ENCODE measurements around the gene C1orf35. TPM values are rescaled to one million over a fixed set of nuclear protein-coding genes. Genes with fewer than 3 reads are reported as not detected.

The C1orf35 gene
- total and polyA plus RNA-seq, 2 experiments from 2014 or later: 36.2 to 43.7 TPM

- no peak overlapping the region for H3K4me3 ChIP-seq
- TF ChIP-seq CTCF (IDR thresholded peaks at IDR 0.05; ENCODE audit: low read depth, low read length): no peak
- peaks cover 15% of the 10 kb centered on the region for H3K27me3 ChIP-seq
- no peak overlapping the region for H3K27ac ChIP-seq
- no peaks in the 10 kb centered on the region for H3K36me3 ChIP-seq
- H3K4me1 ChIP-seq (ENCODE audit: low read depth): peaks cover 6% of the 10 kb centered on the region
- no peaks in the 10 kb centered on the region for H3K9me3 ChIP-seq (ENCODE audit: low read depth)
- DNase-seq (ENCODE audit: low read depth in 1 of 2, low spot score in 1 of 2): no peak
Measured at GRCh38 chr1:228074954-228075730, 28.0 kb downstream of the C1orf35 start.

- H3K27ac ChIP-seq: no peak overlapping the region
- H3K4me3 ChIP-seq: no peak overlapping the region
- no peaks in the 10 kb centered on the region for H3K9me3 ChIP-seq (ENCODE audit: low read depth)
- DNase-seq (ENCODE audit: low read depth in 1 of 2, low spot score in 1 of 2): peak; percentile 21 to 63
- peaks cover 6% of the 10 kb centered on the region for H3K4me1 ChIP-seq (ENCODE audit: low read depth)
- peaks cover 22% of the 10 kb centered on the region for H3K27me3 ChIP-seq
- TF ChIP-seq CTCF (IDR thresholded peaks at IDR 0.05; ENCODE audit: low read depth, low read length): peak; percentile 18
- H3K36me3 ChIP-seq: no peaks in the 10 kb centered on the region
Measured at GRCh38 chr1:228073857-228074545, 29.1 kb downstream of the C1orf35 start.

GRCh38 chr1:228073061-228073856 lies 29.9 kb downstream of the C1orf35 start:
- no peaks in the 10 kb centered on the region for H3K36me3 ChIP-seq
- no peak overlapping the region for H3K4me3 ChIP-seq
- no peak for TF ChIP-seq CTCF (IDR thresholded peaks at IDR 0.05; ENCODE audit: low read depth, low read length)
- DNase-seq (ENCODE audit: low read depth in 1 of 2, low spot score in 1 of 2): no peak
- no peak overlapping the region for H3K27ac ChIP-seq
- peaks cover 6% of the 10 kb centered on the region for H3K4me1 ChIP-seq (ENCODE audit: low read depth)
- no peaks in the 10 kb centered on the region for H3K9me3 ChIP-seq (ENCODE audit: low read depth)
- H3K27me3 ChIP-seq: peaks cover 30% of the 10 kb centered on the region

GRCh38 chr1:228072658-228073043 lies 30.5 kb downstream of the C1orf35 start:
- Histone ChIP-seq H3K27me3 (peaks cover 34% of the 10 kb centered on the region), H3K9me3 (ENCODE audit: low read depth) (no peaks in the 10 kb centered on the region), H3K36me3 (no peaks in the 10 kb centered on the region), H3K27ac (no peak overlapping the region), H3K4me1 (ENCODE audit: low read depth) (peaks cover 6% of the 10 kb centered on the region), H3K4me3 (no peak overlapping the region)
- no peak for DNase-seq (ENCODE audit: low read depth in 1 of 2, low spot score in 1 of 2)
- no peak for TF ChIP-seq CTCF (IDR thresholded peaks at IDR 0.05; ENCODE audit: low read depth, low read length)

DNA sequence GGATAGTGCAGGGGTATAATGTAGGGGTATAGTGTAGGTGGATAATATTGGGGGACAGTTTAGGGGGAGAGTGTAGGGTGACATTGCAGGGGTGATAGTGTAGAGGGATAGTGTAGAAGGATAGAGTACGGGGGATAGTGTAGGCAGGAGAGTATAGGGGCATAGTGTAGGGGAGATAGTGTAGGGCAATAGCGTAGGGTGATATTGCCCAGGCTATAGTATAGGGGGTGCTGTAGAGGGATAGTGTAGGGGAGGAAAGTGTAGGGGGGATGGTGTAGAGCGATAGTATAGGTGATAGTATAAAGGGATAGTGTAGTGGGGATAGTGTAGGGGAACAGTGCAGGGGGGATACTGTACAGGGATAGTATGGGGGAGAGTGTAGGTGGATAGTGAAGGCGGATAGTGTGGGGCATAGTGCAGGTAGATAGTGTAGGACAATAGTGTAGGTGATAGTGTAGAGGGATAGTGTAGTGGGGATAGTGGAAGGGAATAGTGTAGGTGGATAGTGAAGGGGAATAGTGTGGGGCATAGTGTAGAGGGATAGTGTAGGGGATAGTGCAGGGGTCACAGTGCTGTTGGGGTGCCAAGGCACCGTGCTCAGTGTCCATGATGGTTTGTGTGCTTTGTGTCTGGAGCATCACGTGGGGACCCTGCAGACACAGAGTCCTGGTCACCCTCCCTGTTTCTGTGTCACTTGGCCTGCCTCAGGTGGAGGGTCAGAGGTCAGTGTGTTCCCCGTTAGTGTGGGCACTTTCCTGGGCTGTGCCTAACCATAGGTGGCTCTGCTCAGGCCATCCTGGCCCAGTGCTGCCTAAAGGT lies 31.1 kb downstream of the C1orf35 start:
- DNase-seq (ENCODE audit: low read depth in 1 of 2, low spot score in 1 of 2): no peak
- no peak for TF ChIP-seq CTCF (IDR thresholded peaks at IDR 0.05; ENCODE audit: low read depth, low read length)
- Histone ChIP-seq H3K4me3 (no peak overlapping the region), H3K4me1 (ENCODE audit: low read depth) (peaks cover 6% of the 10 kb centered on the region), H3K9me3 (ENCODE audit: low read depth) (no peaks in the 10 kb centered on the region), H3K36me3 (no peaks in the 10 kb centered on the region), H3K27me3 (peaks cover 39% of the 10 kb centered on the region), H3K27ac (no peak overlapping the region)
